WI38 (cell line): ENCODE data around the gene SEMA6B.

Source experiments
- H3K4me3 ChIP-seq: 2 replicates; pipeline ENCODE4 v1.5.1; 2011; ENCODE audit warnings: low read depth, mild to moderate bottlenecking, control low read depth, low read length
- CTCF ChIP-seq: IDR thresholded peaks from 2 replicates; pipeline ENCODE4 v1.5.1; 2012; ENCODE audit warnings: low read depth, mild to moderate bottlenecking, control low read depth, low read length

SEMA6B gene

GRCh38 chr19:4521170-4521887, 38.2 kb downstream of the SEMA6B start:
- no peak for TF ChIP-seq CTCF
- H3K4me3 ChIP-seq = no peak overlapping the region

- TF ChIP-seq CTCF = no peak
- H3K4me3 ChIP-seq = no peak overlapping the region
Measured at GRCh38 chr19:4519521-4520277, 39.8 kb downstream of the SEMA6B start.

GRCh38 chr19:4519172-4519496, 40.4 kb downstream of the SEMA6B start:
- H3K4me3 ChIP-seq = no peak overlapping the region
- TF ChIP-seq CTCF = no peak

- no peak for TF ChIP-seq CTCF
- no peak within 1 kb of the TSS for H3K4me3 ChIP-seq
Measured at GRCh38 chr19:4518345-4519171, 40.9 kb downstream of the SEMA6B start, which contains the start of gene PLIN4. TSS of gene PLIN4 (minus strand) at chr19:4518486. CDS start at chr19:4518272, 214 bp downstream.

GRCh38 chr19:4517451-4518057, 41.9 kb downstream of the SEMA6B start:
- no peak overlapping the region for H3K4me3 ChIP-seq
- TF ChIP-seq CTCF = no peak

GRCh38 chr19:4516939-4517300, 42.6 kb downstream of the SEMA6B start:
- no peak for TF ChIP-seq CTCF
- no peak overlapping the region for H3K4me3 ChIP-seq
